ENCODE results near the gene PER2. TPM values are rescaled to one million over a fixed set of nuclear protein-coding genes. Genes with fewer than 3 reads are reported as not detected.

PER2 gene
- total RNA-seq, 1 donor from 2014 or later: 11.7 TPM

- no peaks in the 10 kb centered on the region for H3K36me3 Mint-ChIP-seq
- peaks cover 17% of the 10 kb centered on the region for H3K27me3 Mint-ChIP-seq (ENCODE audit: low read depth)
- no peak for DNase-seq (ENCODE audit: low spot score in 2 of 2, unreplicated experiment in 2 of 2)
These were observed 11.4 kb upstream of the PER2 start for GRCh38 chr2:238299803-238300202.

GRCh38 chr2:238296638-238297457, 8.4 kb upstream of the PER2 start:
- no peak for TF ChIP-seq CTCF (IDR thresholded peaks at IDR 0.05; ENCODE audit: unreplicated experiment)
- Mint-ChIP-seq H3K4me3 (no peak overlapping the region), H3K27ac (no peak overlapping the region), H3K36me3 (no peaks in the 10 kb centered on the region), H3K27me3 (ENCODE audit: low read depth) (peaks cover 17% of the 10 kb centered on the region), H3K9me3 (no peaks in the 10 kb centered on the region), H3K4me1 (no peaks in the 10 kb centered on the region)
- DNase-seq (ENCODE audit: low spot score in 2 of 2, unreplicated experiment in 2 of 2): no peak

More at GRCh38 chr2:238299803-238300202, 11.4 kb upstream of the PER2 start:
- H3K9me3 Mint-ChIP-seq: no peaks in the 10 kb centered on the region
- no peaks in the 10 kb centered on the region for H3K4me1 Mint-ChIP-seq
- H3K27ac Mint-ChIP-seq: no peak overlapping the region
- no peak for TF ChIP-seq CTCF (IDR thresholded peaks at IDR 0.05; ENCODE audit: unreplicated experiment)
- H3K4me3 Mint-ChIP-seq: no peak overlapping the region

GRCh38 chr2:238295144-238296112, 7.0 kb upstream of the PER2 start:
- DNase-seq (ENCODE audit: low spot score in 2 of 2, unreplicated experiment in 2 of 2): no peak
- Mint-ChIP-seq H3K4me1 (no peaks in the 10 kb centered on the region), H3K4me3 (no peak overlapping the region), H3K27me3 (ENCODE audit: low read depth) (peaks cover 17% of the 10 kb centered on the region), H3K36me3 (no peaks in the 10 kb centered on the region), H3K27ac (no peak overlapping the region), H3K9me3 (no peaks in the 10 kb centered on the region)
- no peak for TF ChIP-seq CTCF (IDR thresholded peaks at IDR 0.05; ENCODE audit: unreplicated experiment)

- H3K4me1 Mint-ChIP-seq: peaks cover 8% of the 10 kb centered on the region
- H3K27me3 Mint-ChIP-seq (ENCODE audit: low read depth): peaks cover 17% of the 10 kb centered on the region
- DNase-seq (ENCODE audit: low spot score in 2 of 2, unreplicated experiment in 2 of 2): no peak
- no peak overlapping the region for H3K4me3 Mint-ChIP-seq
- H3K36me3 Mint-ChIP-seq: no peaks in the 10 kb centered on the region
- no peak for TF ChIP-seq CTCF (IDR thresholded peaks at IDR 0.05; ENCODE audit: unreplicated experiment)
- H3K27ac Mint-ChIP-seq: no peak overlapping the region
- no peaks in the 10 kb centered on the region for H3K9me3 Mint-ChIP-seq
These were observed 6.2 kb upstream of the PER2 start for GRCh38 chr2:238294393-238295143.

- TF ChIP-seq CTCF (IDR thresholded peaks at IDR 0.05; ENCODE audit: unreplicated experiment): no peak
- no peak overlapping the region for H3K4me3 Mint-ChIP-seq
- H3K27ac Mint-ChIP-seq: no peak overlapping the region
- peaks cover 17% of the 10 kb centered on the region for H3K27me3 Mint-ChIP-seq (ENCODE audit: low read depth)
- DNase-seq (ENCODE audit: low spot score in 2 of 2, unreplicated experiment in 2 of 2): no peak
- H3K4me1 Mint-ChIP-seq: peaks cover 13% of the 10 kb centered on the region
- H3K36me3 Mint-ChIP-seq: no peaks in the 10 kb centered on the region
- no peaks in the 10 kb centered on the region for H3K9me3 Mint-ChIP-seq
These were observed 5.6 kb upstream of the PER2 start for GRCh38 chr2:238294046-238294392.

All from mesothelial cell of epicardium (in vitro differentiated cells).